ENCODE data around the gene TNFRSF1B.
A peak's percentile ranks its signal among the peaks of the same experiment; 100 is the strongest.
"Not testable (repeated sequence)": the region's sequence is repeated elsewhere in the genome, so short reads cannot be mapped to it uniquely, and the experiment has no call there.

Gene TNFRSF1B

DNA sequence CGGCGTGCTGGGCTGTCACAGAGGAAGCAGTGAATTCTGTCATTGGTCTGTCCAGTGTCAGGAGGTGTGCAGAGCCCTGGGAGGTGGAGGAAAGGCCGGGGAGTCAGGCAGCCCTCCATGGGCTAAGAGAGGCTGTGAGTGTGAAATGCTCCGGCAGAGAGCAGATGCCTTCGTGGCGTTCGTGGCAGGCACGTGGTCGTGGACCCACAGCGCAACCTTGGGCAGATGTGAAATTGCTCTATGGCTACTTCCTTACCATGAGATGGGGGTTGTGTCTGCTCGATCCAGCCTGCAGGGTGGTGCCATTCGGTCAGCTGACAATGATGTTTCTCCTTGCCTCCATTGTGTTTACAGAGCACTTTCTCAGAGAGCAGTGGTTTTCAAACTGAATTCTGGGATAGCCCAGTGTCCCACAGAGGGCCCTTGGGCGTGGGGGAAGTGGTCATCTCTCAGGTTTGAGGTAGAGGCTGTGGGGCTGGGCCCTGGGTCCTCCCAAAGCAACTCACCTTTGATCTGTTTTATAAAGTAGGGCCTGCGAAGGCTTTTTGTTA is 27.9 kb downstream of the TNFRSF1B start:
- DNase-seq, result no peak

DNA sequence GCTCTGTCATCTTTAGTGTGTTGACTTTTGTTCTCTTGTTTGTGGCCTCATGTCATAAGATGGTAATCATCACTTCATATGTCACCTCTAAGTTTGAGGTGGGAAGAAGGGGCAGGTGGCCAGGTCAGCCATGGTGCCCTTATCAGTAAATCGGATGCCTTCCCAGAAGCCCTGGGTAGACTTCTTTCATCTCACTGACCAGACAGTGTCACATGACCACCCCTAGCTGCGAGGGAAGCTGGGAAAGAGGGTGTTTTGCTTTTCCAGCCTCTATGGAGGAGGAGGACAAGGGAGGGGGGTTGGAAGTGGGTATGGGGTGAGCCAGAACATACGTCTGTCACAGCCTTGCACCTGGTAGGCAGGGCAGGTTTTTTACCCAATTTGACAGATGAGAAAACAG is 28.6 kb downstream of the TNFRSF1B start:
- DNase-seq, result no peak

DNA sequence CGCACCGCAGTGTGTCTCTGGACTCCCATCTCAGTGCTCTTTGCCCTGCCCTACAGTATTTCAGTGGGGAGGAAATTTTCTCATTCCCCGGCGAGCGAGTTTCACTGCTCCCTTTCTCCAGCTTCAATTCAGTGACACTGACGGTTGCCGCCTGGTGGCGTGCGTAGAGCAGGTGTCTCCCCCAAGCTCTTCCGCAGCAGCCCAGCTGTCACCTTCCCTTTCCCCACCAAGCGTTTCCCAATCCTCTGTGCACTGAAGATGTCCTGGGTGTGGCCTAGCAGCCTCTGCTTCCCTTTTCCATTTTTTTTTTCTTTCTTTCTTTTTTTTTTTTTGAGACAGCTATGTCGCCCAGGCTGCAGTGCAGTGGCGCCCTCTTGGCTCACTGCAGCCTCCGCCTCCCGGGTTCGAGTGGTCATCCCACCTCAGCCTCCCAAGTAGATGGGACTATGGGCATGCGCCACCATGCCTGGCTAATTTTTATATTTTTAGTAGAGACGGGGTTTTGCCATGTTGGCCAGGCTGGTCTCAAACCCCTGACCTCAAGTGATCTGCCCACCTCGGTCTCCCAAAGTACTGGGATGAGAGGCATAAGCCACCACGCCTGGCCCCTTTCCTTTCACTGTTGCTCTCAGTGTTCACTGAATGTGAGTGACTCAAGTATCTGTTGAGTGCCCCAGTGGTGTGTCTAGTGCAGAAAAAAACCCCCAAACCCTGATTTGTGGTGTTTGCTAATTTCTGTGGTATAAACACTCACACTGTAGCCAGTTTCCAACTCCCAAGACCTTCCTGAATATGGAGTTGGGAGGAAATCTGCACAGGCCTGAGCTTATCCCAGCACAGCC is 30.1 kb downstream of the TNFRSF1B start:
- peak; percentile 82 for DNase-seq

DNA sequence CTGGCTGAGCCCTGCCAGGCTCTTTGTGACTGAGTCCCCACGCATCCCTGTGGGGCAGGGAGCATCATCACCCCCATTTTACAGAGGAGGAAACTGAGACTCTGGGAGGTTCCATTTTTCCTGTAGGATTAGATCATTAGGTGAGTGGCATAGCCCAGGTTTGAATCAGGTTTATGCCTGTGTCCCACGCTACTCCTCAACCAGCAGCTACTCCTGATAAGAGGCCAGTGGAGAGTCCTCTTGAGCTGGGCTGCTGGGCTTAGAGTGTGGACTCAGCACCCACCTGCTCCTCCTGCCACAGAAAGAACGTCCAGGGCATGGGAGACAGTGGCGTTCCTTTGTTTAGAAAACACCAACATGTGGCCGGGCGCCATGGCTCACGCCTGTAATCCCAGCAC is 30.7 kb downstream of the TNFRSF1B start:
- no peak for DNase-seq

DNA sequence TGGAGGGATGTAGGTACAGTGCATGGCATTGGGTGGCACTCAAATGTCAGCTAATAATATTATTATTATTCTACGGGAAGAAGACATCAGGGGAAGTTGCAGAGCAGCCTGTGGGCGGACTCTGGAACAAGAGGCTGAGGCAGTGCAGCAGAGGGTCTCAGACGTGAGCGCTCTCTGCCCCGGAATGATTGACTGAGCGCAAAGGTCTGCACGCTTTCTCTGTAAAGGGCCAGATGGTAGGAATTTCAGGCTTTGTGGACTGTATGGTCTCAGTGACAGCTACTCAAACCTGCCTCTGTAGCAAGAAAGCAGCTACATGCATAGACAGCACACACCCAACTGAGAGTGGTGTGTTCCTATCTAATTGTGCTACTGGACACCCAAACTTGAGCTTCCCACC is 33.4 kb downstream of the TNFRSF1B start:
- peak; percentile 38 for DNase-seq

DNA sequence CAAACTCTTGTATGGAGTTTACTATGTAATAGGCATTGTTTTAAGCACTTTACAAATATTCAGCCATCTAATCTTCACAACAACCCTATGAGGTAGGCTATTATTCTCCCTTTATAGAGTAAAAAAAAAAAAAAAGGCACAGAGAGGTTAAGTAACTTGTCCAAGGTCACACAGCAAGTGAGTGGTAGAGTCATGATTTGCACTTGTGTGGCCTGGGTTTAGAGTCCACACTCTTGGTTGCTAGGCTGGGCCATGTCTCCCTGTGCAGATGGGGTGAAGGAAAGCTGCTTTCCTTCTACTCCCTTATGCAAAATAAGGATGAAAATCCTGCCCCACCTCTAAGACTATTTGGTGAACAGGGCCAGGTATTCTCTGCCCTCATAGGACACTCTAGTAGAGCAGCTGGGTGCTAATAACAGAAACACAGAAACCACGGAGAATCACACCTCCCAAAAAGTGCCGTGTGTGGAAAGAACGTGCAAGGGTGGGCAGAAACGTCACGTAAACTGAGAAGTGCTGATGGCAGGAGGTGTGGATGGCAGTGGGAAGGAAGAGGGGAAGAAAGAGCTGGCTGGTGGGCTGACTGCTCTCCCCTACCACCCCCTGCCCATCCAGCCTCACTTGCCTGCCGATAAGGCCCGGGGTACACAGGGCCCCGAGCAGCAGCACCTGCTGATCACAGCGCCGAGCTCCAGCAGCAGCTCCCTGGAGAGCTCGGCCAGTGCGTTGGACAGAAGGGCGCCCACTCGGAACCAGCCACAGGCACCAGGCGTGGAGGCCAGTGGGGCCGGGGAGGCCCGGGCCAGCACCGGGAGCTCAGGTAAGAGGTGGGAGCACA is 34.8 kb downstream of the TNFRSF1B start:
- DNase-seq, result no peak

DNA sequence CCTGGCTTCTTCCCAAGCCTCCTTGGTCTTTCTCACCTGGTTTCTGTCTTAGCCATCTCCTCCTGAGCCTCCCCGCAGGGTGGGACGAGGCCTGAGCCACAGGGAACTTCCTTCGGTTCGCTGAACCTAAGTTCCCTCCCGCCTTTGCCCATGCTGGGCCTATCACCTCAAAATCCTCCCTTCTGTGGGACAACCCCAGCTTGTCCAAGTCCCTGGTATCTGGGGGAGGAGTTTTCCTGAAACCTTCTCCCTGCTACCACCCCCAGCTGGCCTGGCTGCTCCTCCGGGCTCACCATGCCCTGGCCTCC is 35.4 kb downstream of the TNFRSF1B start:
- DNase-seq, result no peak

DNA sequence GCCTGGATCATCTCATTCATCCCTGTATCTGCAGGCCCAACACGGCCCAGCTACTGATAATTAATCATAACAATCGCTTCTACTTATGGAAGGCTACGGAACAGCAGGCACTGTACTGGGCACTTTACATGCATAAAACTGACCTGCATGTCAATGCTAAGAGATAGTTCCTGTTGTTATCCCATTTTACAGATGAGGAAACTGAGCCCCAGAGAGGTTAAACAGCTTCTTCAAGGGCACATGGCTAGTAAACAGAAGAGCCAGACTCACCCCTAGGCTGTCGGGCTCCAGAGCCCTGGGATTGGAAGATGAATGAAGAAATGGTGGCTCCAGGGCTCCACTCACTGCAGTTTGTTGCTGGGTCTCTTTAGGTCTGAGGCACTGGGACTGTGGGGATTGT is 35.8 kb downstream of the TNFRSF1B start:
- DNase-seq, result no peak

DNA sequence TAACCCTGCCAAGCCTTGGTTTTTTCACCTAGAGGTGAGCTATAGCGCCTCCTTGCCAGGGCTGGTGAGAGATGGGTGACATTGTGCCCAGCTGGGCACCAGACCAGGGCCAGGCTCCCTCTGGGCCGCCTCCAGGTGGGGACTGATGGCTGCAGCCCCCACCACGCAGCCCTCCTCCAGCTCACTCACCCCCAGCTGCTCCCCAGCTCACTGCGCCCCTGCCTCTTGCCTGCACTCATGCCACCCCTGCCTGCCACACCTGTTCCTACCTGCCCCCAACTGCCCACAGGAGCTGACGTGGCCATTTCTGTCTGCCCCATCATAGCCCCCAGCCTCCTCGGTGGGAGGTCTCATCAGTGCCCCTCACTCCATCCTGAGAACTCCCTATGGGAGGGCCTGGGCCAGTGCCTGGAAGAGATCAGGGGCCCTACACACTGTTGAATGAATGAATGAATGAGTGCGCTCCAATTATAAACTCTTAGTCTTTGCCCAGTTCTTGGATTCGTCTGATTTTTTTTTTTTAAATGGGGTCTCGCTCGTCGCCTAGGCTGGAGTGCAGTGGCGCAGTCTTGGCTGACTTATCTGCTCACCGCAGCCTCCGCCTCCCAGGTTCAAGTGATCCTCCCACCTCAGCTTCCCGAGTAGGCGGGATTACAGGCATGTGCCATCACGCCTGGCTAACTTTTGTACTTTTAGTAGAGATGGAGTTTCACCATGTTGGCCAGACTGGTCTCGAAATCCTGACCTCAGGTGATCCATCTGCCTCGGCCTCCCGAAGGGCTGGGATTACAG is 36.6 kb downstream of the TNFRSF1B start:
- no peak for DNase-seq

DNA sequence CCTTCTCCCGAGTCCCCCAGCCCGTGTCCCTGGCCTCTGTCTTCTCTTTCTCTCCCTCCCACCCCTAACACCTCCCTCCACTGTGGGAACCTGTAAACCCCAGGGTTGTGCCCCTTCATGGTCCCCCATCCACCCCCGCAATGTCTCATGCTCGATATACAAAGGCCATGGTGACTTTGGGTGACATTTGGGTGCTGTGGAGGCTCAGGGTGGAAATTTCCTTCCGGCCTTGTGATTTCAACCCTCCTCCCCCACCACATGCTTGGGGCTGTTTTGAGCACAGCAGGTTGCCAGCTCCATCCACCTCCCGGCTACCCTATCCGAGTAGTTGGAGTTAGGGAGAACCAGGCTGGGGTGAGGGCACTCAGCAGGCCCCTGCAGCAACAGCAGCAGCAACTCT is 37.3 kb downstream of the TNFRSF1B start:
- DNase-seq, result no peak

DNA sequence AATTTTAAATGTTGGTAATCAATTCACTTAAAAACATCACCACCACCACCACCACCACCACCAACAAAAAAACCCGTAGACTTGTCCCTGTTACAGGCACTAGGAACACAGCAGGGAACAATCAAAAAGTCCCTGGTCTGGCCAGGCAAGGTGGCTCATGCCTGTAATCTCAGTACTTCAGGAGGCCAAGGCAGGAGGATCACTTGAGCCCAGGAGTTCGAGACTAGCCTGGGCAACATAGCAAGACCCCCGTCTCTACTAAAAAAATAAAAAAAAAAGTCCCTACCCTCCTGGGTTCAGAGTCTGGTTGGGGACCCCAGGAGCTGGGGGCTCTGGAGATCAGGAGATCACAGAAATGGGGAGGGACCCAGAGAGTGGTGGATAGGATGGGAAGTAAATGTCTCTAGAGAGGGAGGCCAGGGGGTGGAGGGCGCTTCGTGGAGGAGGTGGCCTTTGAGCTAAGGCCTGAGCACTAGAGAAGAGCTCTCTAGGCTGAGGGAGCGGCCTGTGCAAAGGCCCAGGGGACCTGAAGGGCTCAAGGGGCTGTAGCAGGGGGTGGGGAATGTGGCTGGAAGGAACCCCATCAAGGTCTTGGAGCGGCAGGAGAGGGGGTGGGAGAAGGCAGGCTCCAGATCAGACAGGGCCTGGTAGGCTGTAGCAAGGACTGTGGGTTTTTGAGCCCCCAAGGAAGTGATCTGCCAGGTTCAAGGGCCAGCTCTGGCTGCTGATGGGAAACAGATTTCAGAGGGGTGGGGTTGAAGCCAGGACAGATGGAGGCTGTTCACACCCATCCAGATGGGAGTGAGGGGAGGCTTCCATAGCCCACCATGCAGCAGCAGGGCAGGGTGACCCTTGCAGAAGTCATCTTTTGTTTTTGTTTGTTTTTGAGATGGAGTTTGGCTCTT is 38.2 kb downstream of the TNFRSF1B start:
- DNase-seq, result no peak

DNA sequence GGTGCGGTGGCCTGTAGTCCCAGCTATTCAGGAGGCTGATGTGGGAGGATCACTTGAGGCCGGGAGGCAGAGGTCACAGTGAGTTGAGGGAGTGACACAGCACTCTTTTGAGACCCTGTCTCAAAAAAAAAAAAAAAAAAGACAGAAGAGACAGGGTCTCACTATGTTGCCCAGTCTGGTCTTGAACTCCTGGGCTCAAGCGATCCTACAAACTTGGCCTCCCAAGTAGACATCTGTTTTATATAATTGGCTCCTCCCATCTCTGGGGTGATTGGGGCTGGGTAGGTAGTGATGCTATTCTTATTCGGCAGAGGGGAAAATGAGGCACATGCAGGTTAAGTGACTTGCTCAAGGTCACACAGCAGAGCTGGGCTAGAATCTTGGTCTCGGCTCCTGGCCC is 39.4 kb downstream of the TNFRSF1B start:
- DNase-seq, result no peak

DNA sequence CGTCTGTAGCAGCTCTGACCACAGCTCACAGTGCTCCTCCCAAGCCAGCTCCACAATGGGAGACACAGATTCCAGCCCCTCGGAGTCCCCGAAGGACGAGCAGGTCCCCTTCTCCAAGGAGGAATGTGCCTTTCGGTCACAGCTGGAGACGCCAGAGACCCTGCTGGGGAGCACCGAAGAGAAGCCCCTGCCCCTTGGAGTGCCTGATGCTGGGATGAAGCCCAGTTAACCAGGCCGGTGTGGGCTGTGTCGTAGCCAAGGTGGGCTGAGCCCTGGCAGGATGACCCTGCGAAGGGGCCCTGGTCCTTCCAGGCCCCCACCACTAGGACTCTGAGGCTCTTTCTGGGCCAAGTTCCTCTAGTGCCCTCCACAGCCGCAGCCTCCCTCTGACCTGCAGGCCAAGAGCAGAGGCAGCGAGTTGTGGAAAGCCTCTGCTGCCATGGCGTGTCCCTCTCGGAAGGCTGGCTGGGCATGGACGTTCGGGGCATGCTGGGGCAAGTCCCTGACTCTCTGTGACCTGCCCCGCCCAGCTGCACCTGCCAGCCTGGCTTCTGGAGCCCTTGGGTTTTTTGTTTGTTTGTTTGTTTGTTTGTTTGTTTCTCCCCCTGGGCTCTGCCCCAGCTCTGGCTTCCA is 40.1 kb downstream of the TNFRSF1B start:
- no peak for DNase-seq

DNA sequence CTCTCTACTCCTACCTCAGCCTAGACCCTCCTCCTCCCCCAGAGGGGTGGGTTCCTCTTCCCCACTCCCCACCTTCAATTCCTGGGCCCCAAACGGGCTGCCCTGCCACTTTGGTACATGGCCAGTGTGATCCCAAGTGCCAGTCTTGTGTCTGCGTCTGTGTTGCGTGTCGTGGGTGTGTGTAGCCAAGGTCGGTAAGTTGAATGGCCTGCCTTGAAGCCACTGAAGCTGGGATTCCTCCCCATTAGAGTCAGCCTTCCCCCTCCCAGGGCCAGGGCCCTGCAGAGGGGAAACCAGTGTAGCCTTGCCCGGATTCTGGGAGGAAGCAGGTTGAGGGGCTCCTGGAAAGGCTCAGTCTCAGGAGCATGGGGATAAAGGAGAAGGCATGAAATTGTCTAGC is 41.5 kb downstream of the TNFRSF1B start:
- DNase-seq, result no peak

DNA sequence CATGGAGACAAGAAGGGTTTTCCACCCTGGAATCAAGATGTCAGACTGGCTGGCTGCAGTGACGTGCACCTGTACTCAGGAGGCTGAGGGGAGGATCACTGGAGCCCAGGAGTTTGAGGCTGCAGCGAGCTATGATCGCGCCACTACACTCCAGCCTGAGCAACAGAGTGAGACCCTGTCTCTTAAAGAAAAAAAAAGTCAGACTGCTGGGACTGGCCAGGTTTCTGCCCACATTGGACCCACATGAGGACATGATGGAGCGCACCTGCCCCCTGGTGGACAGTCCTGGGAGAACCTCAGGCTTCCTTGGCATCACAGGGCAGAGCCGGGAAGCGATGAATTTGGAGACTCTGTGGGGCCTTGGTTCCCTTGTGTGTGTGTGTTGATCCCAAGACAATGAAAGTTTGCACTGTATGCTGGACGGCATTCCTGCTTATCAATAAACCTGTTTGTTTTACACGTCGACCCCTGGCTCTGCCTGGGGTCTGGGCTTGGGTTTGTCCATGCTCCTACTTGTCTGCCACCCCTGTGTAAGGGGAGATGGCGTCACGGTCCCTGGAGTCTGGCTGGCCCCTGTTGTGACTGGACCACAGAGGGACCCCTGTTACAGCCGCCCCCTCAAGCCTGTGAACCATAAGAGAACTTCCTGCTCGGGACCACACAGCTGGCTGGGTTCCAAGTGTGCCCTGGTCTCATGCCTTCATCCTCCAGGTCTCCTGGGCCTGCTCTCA is 42.1 kb downstream of the TNFRSF1B start:
- peak; percentile 87 for DNase-seq

DNA sequence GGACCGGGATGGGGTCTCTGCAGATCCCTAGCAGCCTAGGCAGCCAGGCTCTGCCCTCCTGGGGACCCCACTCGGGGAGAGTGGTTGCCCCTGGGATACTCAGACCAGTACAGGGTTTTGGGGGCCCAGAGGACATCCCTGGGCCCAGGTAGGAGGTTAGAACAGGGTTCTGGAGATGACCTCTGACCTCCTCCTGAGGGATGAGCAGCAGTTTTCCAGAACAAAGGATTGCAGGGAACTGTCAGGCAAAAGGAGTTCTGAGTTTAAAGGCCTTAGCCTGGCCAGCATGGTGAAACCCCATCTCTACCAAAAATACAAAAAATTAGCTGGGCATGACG is 42.7 kb downstream of the TNFRSF1B start:
- DNase-seq, result no peak

DNA sequence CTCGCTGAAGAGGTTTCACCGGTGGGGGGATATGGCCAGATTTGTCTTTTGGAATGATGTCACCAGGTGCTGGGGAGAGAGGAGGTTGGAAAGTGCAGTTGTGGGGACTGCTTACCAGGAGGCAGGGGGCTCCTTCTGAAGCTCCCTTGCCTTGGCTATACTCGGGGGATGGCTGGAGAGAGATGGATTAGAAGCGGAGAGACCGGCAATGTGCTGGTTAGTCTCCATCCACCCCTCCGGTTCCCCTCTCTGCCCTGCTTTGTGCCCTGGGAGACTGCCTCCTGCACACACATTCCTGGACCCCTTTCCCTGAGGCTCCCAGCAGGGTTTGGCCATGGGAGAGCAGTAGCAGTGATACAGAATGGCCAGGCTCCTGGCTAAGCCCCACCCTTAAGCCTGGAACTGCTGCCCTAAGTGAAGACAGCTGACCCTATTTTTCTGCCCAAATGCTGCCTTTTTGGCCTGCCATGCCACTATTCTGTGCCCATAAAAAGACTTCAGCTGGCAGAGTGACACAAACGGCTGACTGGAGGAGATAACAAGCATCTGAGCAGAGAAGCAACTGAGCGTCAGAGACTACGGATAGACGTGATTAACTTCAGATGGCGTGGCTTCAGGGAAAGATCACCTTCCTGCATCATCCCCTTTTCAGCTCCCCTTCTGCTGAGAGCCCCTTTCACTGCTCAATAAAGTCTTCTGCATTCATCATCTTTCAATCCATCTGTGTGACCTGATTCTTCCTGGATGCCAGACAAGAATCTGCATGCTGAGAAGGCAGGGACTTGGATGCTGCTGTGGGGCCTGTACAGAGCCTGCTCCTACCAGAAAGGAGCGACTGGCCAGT is 48.5 kb downstream of the TNFRSF1B start:
- DNase-seq, result no peak

DNA sequence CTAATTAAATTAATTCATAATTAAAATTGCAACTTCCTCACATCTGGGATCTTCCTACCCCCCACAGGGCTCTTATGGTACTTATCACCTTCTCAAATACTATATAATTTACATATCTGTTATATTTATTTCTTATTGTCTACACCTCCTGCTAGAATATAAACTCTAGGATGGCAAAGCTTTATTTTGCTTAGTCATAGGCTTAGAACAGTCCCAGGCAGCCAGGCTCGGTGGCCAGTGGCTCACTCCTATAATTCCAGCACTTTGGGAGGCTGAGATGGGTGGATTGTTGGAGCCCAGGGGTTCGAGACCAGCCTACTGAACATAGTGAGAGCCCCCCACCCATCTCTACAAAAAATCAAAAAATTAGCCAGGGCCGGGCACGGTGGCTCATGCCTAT is 53.0 kb downstream of the TNFRSF1B start:
- DNase-seq, result no peak

DNA sequence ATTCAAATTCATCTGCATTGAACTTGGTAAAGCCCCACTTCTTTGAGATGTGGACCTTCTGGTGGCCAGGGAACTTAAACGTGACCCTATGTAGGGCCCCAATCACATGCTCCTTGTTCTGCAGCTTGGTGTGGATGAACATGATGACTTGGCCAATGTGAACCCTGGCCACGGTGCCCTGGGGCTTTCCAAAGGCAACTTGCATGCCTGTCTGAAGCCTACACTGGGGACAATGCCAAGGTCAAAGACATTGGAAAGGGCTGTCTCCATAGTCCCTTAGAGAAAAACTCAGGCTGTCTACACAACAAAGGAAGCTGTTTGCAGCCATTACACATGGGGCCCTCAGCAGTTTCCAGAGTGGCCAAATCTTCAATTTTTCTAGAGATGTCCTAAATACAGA is 54.1 kb downstream of the TNFRSF1B start:
- DNase-seq, result no peak

DNA sequence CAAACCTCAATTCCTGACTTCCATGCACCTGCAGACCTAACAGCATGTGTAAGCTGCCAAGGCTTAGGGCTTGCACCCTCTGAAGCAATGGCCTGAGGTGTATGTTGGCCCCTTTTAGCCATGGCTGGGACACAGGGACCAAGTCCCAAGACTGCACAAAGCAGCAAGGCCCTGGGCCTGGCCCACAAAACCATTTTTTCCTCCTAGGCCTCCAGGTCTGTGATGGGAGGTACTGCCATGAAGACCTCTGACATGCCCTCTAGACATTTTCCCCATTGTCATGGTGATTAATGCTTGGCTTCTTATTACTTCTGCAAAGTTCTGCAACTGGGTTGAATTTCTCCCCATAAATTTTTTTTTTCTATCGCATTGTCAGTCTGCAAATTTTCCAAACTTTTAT is 55.9 kb downstream of the TNFRSF1B start:
- not testable (repeated sequence) for DNase-seq

Measured in NCI-H82 (cell line).